Hematopoietic multipotent progenitor cell treated with erythropoietin and hydrocortisone succinate and interleukin-3 and kit ligand, for 15 days (in vitro differentiated cells): ENCODE measurements around the gene SULT1C4.
"Not testable (repeated sequence)": the region's sequence is repeated elsewhere in the genome, so short reads cannot be mapped to it uniquely, and the experiment has no call there.

ENCODE experiments used
- DNase-seq: peaks from one replicate; pipeline ENCODE4 v3.0.0-alpha.2; 2015; ENCODE audit warnings: low spot score

SULT1C4 gene

DNA sequence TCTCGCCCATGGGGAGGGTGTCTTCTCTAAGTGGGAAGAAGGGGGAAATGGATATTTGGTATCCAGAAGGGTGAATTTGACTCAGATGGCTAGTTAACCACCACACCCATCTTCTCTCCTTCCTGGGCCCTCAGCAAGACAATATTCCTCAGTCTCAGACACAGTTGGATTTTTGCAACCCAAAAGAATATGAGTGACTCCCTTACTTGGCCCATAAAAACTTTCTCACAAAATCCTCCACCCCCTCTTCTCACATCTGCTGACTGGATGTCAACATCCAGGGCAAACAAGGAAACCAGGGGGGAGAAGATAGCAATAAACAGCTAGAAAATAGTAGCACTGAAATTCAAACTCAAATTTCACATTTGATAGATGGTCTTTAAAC, 35.9 kb downstream of the SULT1C4 start:
- no peak for DNase-seq

DNA sequence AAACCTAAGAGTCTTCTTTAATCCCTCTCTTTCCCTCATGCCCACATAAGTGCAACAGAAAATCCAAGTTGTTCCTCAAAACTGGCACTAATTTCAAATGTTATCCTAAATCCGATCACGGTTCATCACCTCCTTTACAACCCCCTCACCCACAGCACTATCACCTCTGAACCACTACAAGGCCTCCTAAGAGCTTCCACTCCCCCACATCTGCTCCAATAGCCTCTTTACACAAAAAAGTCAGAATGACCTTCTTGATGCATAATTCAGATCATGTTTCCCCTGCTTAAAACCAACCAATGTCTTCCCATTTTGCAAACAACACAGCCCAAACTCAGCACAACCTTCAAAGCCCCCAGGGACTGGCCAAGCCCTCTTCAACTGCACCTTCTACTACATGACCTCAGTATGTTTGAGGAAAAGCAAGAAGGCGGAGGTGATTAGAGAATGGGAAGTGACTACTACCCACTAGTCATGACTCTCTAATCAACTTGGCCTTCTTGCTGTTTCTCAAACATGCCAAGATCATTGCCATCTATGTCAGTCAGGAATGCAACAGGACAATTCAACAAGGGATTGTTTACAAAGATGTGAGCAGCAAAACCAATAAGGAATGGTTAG, 36.6 kb downstream of the SULT1C4 start:
- DNase-seq: no peak

DNA sequence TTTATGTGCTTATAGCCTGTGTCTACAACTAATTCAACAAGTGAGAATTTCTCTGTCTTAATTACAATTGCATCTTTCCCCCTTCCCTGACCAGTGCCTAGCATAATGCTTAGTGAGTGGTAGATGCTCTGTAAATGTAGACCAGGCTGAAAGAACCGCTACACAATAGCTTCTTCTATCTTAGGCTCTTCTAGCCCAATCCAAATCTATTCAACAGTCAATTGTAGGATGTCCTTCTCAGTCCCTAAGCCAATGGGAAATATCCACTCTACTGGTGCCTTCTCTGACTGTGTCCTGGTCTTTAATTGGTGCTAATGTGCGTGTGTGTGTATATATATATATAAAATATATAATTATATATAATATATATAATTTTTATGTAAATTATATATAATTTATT, 37.2 kb downstream of the SULT1C4 start:
- DNase-seq: no peak

DNA sequence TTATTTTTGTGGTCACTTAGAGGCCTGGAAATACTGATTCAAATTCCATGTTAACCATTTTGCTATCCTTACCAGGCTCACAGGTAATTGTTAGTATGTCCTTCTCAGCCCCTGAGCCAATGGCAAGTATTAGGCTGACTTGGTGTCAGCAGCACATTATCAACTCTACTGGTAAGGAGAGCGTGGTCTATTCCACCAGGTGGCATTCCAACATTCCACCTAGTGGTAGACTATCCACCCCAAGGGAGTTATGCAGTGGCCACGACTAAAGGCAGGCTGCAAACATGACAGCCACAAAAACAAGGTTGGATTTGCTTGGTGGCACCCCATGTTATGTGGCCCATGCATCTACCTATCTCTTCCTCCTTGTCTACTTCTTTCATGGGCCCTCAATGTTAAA, 39.5 kb downstream of the SULT1C4 start:
- peak; percentile 39 for DNase-seq

DNA sequence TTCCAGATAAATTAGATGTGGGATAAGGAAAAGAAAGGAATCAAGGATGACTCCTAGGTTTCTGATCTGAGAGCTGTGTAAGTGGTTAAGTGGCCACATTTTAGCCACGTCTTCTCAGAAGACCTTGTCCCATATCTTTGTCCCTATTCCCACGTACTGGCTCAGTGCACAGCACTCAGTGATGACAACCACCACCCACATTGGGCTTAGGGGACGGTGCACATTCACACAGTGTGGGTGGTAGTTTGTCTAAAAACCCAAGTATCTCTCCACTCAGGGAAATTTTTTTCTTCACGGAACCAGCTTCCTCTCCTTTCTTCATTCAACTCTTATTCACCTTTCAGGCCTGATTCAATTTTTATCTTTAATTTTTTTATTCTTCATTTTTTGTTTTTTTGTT, 40.7 kb downstream of the SULT1C4 start:
- DNase-seq: no peak

DNA sequence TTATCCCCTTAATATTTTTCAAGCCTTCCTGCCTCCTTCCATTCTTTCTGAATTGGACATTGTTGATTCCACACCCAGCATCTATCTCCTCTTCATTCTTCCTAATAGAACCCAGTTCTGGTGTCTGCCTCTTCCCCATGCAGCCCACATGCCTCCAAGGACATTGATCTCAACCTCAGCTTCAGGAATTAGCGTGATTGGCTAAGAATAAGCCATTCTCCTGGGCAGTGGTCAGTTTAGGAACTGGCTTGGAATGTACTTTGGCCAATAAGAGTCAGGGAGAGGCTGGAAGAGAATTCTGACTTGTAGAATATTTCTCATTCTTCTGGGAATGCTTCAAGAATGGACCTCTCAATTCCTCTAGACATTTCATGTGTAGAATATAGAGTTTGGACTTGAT, 45.3 kb downstream of the SULT1C4 start:
- no peak for DNase-seq

DNA sequence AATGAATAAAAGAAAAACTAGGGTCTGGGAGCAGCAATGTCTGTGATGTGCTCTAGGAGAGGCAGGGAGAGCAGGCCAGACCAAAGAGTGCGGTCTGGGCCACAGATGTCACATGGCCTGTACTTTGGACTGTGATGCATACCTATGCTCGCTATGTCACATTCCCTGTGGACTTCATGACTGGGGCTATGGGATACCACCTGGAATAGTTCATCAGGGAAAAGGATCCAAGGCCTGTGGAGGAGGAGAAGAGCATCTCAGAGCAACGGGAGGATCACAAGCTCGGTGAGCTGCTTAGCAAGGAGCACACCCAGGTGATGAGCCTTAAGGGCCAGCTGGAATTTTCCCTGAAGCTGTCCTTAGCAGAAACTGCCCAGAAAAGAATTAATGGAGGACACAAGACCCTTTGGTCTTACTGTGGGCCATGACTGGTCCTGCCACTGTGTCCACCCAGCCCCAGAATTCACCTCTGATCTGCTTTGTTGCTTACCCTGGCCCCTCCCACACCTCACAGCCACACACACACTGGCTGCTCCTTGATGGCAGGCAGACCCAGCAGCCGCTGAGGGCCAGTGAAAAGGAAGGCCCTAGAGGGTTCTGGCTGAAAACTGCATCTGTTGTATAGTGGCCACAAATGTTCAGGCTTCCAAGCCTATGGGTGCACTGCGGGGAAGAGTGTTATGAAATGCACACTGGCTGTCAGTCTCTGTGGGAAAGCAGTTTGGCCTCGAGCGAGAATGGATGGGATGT, 45.9 kb downstream of the SULT1C4 start:
- no peak for DNase-seq

DNA sequence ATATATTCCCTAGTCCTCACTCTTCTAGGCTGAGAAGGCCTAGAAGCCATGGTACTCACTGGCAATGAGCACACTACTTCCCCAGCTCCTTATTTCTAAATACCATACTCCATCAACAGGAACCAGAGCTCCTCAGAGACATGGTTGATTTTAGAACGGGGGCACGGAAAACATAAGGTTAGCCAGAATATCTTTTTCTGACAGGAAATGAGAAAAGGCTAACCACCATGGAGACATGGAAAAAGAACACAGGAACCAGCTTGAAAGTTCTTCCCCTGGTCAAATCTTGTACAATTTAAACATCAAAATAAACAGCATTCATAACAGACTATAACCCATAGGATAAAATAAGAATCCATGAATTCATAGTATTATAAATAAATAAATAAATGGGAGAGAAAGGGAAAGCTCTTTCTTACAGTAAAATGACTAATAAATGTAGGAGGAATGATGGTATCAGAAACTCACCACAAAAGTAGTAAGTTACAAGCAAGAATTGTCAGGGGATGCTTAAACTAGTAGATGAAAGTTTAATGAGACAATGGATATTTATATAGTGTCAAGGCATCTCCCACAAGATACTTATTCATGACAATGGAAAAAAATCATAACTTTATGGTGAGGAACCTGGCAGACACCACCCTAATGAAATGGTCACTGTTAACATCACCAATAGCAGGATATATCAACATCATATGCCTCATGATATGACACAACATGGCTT, 50.7 kb downstream of the SULT1C4 start:
- no peak for DNase-seq

DNA sequence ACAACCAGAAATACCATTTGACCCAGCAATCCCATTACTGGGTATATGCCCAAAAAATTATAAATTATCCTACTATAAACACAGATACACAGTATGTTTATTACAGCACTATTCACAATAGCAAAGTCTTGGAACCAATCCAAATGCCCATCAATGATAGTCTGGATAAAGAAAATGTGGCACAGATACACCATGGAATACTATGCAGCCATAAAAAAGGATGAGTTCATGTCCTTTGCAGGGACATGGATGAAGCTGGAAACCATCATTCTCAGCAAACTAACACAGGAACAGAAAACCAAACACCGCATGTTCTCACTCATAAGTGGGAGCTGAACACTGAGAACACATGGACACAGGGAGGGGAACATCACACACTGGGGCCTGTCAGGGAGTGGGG, 57.8 kb downstream of the SULT1C4 start:
- DNase-seq: not testable (repeated sequence)

DNA sequence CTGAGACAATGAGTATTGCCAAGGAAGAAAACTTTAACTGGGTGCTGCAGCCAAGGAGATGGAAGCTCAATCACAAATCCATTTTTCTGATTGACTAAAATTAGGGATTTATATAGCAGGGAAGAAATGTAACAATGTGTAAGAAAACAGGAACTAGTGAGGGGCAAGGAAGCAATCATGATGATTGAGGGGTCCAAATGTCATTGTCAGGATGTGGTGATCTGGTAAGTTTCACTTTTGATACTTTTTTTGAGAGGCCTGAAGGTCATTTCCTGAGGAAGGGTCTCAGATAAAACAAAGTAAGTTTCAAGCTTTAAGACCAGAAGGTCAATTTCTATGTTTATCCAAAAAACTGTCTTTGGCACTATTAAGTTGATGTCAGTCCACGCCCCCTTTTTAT, 59.2 kb downstream of the SULT1C4 start:
- DNase-seq: no peak
